ENCODE results near the gene SCLY. TPM values are rescaled to one million over a fixed set of nuclear protein-coding genes. Genes with fewer than 3 reads are reported as not detected.

SCLY gene
- total RNA-seq, 3 donors from 2014 or later, result 11.2 to 19.8 (median 19.5) TPM

- TF ChIP-seq CTCF (IDR thresholded peaks at IDR 0.05), result peak; percentile 12
- Histone ChIP-seq H3K36me3 (ENCODE audit: low read depth) (no peaks in the 10 kb centered on the region), H3K9me3 (no peaks in the 10 kb centered on the region), H3K4me1 (ENCODE audit: low read depth) (peaks cover 10% of the 10 kb centered on the region), H3K4me3 (no peak overlapping the region)
- ATAC-seq (peak; percentile 63), DNase-seq (peak; percentile 62 to 65 (median 62))
- intact Hi-C loops (cut with DNase I, micrococcal nuclease), result no loop called here
Measured at GRCh38 chr2:238106698-238107524, 46.1 kb downstream of the SCLY start.

GRCh38 chr2:238107525-238108422, 47.0 kb downstream of the SCLY start:
- ATAC-seq (peak; percentile 92), DNase-seq (peak; percentile 66 to 73 (median 71))
- no peaks in the 10 kb centered on the region for H3K9me3 ChIP-seq
- peaks cover 10% of the 10 kb centered on the region for H3K4me1 ChIP-seq (ENCODE audit: low read depth)
- intact Hi-C loops (cut with DNase I, micrococcal nuclease), result no loop called here
- H3K4me3 ChIP-seq, result no peak overlapping the region
- no peaks in the 10 kb centered on the region for H3K36me3 ChIP-seq (ENCODE audit: low read depth)
- TF ChIP-seq CTCF (IDR thresholded peaks at IDR 0.05), result no peak

GRCh38 chr2:238108423-238109183, 47.8 kb downstream of the SCLY start:
- H3K9me3 ChIP-seq, result no peaks in the 10 kb centered on the region
- no peak for TF ChIP-seq CTCF (IDR thresholded peaks at IDR 0.05)
- DNase-seq (peak in 1 of 3 donors; percentile 63), ATAC-seq (peak; percentile 30)
- peaks cover 10% of the 10 kb centered on the region for H3K4me1 ChIP-seq (ENCODE audit: low read depth)
- H3K4me3 ChIP-seq, result no peak overlapping the region
- intact Hi-C loops (cut with DNase I, micrococcal nuclease), result no loop called here
- no peaks in the 10 kb centered on the region for H3K36me3 ChIP-seq (ENCODE audit: low read depth)

- Histone ChIP-seq H3K9me3 (no peaks in the 10 kb centered on the region), H3K36me3 (ENCODE audit: low read depth) (no peaks in the 10 kb centered on the region), H3K4me3 (no peak overlapping the region), H3K4me1 (ENCODE audit: low read depth) (no peaks in the 10 kb centered on the region)
- ATAC-seq, result no peak
- peak in 1 of 3 donors; percentile 14 for DNase-seq
- intact Hi-C loops (cut with DNase I, micrococcal nuclease), result no loop called here
- no peak for TF ChIP-seq CTCF (IDR thresholded peaks at IDR 0.05)
Measured at GRCh38 chr2:238113611-238114010, 52.8 kb downstream of the SCLY start.

GRCh38 chr2:238114331-238114841, 53.6 kb downstream of the SCLY start:
- Histone ChIP-seq H3K4me1 (ENCODE audit: low read depth) (no peaks in the 10 kb centered on the region), H3K4me3 (no peak overlapping the region), H3K36me3 (ENCODE audit: low read depth) (no peaks in the 10 kb centered on the region), H3K9me3 (no peaks in the 10 kb centered on the region)
- TF ChIP-seq CTCF (IDR thresholded peaks at IDR 0.05), result no peak
- peak in 2 of 3 donors; percentile 15 to 39 for DNase-seq
- ATAC-seq, result no peak
- intact Hi-C loops (cut with DNase I, micrococcal nuclease), result no loop called here
